Measurements from ENCODE around the gene NOG. TPM values are rescaled to one million over a fixed set of nuclear protein-coding genes. Genes with fewer than 3 reads are reported as not detected.

Gene NOG
- total and polyA plus RNA-seq, 3 donors from 2014 or later, result 0.92 to 6.1 (median 5.2) TPM

GRCh38 chr17:56604691-56605290 is 11.3 kb downstream of the NOG start:
- Histone ChIP-seq H3K4me3 (no peak overlapping the region), H3K9me3 (no peaks in the 10 kb centered on the region), H3K27me3 (no peaks in the 10 kb centered on the region), H3K4me1 (no peaks in the 10 kb centered on the region), H3K36me3 (ENCODE audit: low read depth, missing control alignments) (no peaks in the 10 kb centered on the region), H3K27ac (no peak overlapping the region)
- WGBS, 2 donors, result 64 to 78% methylated on average over 1 of the region's 1 CpG
- TF ChIP-seq CTCF (IDR thresholded peaks at IDR 0.05) (no peak), POLR2A (IDR thresholded peaks at IDR 0.05) (no peak)
- DNase-seq, result no peak
- intact Hi-C loops (cut with DNase I; ENCODE audit: low total_unique reads), result no loop called here

GRCh38 chr17:56608944-56609343 is 15.4 kb downstream of the NOG start:
- 91 to 94% methylated on average over 4 of the region's 4 CpGs for WGBS, 2 donors
- no peak for DNase-seq
- intact Hi-C loops (cut with DNase I; ENCODE audit: low total_unique reads), result no loop called here

GRCh38 chr17:56610321-56610720 is 16.8 kb downstream of the NOG start:
- no peak for TF ChIP-seq CTCF (IDR thresholded peaks at IDR 0.05)
- TF ChIP-seq POLR2A (IDR thresholded peaks at IDR 0.05), result no peak
- intact Hi-C loops (cut with DNase I; ENCODE audit: low total_unique reads), result no loop called here
- no peak for DNase-seq
- H3K27ac ChIP-seq, result no peak overlapping the region
- no peaks in the 10 kb centered on the region for H3K27me3 ChIP-seq
- WGBS, 2 donors, result 85 to 92% methylated on average over 3 of the region's 3 CpGs
- H3K4me3 ChIP-seq, result no peak overlapping the region
- no peaks in the 10 kb centered on the region for H3K36me3 ChIP-seq (ENCODE audit: low read depth, missing control alignments)
- H3K9me3 ChIP-seq, result no peaks in the 10 kb centered on the region
- no peaks in the 10 kb centered on the region for H3K4me1 ChIP-seq

More at GRCh38 chr17:56608944-56609343, 15.4 kb downstream of the NOG start:
- Histone ChIP-seq H3K9me3 (no peaks in the 10 kb centered on the region), H3K27ac (no peak overlapping the region), H3K4me3 (no peak overlapping the region), H3K4me1 (no peaks in the 10 kb centered on the region), H3K27me3 (no peaks in the 10 kb centered on the region), H3K36me3 (ENCODE audit: low read depth, missing control alignments) (no peaks in the 10 kb centered on the region)
- TF ChIP-seq POLR2A (IDR thresholded peaks at IDR 0.05) (no peak), CTCF (IDR thresholded peaks at IDR 0.05) (no peak)

GRCh38 chr17:56613131-56613530 is 19.6 kb downstream of the NOG start:
- WGBS, 2 donors, result 64 to 67% methylated on average over 2 of the region's 2 CpGs

More at GRCh38 chr17:56613131-56613530, 19.6 kb downstream of the NOG start:
- no peaks in the 10 kb centered on the region for H3K27me3 ChIP-seq
- H3K4me1 ChIP-seq, result no peaks in the 10 kb centered on the region
- no peaks in the 10 kb centered on the region for H3K9me3 ChIP-seq
- no peak overlapping the region for H3K27ac ChIP-seq
- no peaks in the 10 kb centered on the region for H3K36me3 ChIP-seq (ENCODE audit: low read depth, missing control alignments)
- no peak for TF ChIP-seq CTCF (IDR thresholded peaks at IDR 0.05)
- no peak for TF ChIP-seq POLR2A (IDR thresholded peaks at IDR 0.05)
- DNase-seq, result no peak
- H3K4me3 ChIP-seq, result no peak overlapping the region
- intact Hi-C loops (cut with DNase I; ENCODE audit: low total_unique reads), result no loop called here
